CD4-positive, alpha-beta T cell treated with Interleukin-17A for 1 hour (primary cell): ENCODE results near the gene TECPR2.
"Not testable (repeated sequence)": the region's sequence is repeated elsewhere in the genome, so short reads cannot be mapped to it uniquely, and the experiment has no call there.

Source experiments
- DNase-seq: peaks from one replicate; pipeline ENCODE4 v3.0.0-alpha.2; 2020

TECPR2 gene

DNA sequence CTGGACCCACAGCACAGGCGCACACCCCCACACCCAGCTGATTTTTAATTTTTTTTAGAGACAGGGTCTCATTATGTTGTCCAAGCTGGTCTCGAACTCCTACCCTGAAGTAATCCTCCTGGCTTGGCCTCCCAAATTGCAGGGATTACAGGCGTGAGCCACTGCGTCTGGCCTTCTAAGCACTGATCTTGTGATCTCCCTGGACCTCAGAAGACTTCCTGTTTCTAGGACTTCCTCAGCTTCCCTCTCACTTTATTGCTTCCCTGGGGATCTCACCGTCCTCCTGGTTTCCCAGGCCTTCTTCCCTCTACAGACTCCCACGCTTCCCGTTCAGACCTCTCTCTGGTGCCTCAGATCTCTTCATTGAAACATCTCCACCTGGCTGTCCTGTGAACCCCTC lies 29.4 kb upstream of the TECPR2 start:
- no peak for DNase-seq

DNA sequence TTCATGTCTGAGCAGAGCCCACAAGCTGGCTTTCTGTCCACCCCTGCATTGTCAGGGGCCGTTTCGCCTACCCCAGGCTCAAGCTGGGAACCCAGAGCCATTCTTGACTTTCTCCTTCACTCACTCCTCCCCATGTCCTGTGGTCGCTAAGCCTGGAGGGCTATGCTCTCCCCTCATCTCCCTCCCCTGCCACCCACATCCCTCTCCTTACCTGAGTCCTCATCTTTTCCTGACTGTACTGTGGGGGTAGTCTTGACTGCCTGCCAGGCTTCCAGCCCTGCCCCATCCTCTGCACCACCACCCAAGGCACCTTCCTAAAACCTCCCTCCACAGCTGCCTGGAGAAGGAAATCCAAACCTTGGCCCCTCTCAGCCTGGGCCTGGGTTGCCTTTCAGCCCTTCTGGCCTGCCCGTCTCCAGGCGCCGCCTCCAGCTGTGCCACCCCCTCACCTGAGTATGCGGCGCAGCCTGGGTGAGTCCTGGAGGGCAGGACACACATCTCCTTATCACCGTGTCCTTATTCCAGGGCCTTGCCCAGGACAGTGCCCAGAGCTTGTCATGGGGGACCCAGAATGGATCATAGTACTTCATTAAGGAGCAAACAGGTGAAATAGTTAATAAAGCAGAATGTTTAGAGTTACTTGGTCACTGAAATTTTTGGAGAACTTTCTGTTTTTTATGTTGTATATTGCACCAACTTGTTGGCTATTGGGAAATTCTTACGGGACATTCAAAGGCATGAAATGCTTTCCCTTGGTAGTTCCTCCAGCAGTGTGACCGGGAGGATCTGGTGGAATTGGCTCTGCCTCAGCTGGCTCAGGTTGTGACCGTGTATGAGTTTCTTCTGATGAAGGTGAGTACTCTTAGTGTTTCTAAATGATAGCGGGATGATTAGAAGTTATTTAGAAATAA lies 28.7 kb upstream of the TECPR2 start:
- no peak for DNase-seq

DNA sequence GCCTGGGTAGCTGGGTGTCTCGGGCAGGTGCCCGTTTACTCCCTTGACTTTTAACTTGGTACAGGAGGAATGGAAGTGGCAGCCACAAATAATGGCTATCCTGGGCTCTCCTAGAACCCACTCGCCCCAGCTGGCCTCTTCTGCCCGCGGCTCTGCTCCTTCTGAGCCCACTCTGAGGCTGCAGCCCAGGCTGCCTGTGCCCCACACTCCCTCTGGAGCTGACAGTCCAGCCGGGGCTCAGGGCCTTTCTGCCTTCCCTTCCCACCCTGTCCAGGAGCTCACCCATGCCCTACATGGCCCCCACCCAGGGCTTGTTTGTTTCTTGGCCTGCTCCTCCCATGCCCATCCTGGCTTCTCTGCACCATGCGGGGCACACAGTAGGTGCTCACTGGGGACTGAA lies 27.6 kb upstream of the TECPR2 start:
- DNase-seq: no peak

DNA sequence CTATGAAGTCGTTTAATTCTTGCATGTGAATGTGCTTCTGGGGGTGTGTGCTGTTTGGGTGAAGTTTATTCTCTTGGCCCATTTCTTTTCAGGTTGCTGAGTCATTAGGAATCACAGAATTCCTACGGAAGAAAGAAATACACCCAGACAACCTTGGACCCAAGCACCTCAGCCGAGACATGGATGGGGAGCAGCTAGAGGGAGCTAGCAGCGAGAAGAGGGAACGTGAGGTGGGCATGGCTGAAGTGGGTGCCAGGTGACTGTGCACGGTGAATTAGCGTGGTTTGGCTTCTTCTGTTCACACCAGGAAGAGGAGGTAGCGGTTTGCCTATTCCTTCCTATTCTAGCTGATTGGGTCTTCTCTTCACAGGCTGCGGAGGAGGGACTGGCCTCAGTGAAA lies 24.0 kb upstream of the TECPR2 start:
- DNase-seq: no peak

DNA sequence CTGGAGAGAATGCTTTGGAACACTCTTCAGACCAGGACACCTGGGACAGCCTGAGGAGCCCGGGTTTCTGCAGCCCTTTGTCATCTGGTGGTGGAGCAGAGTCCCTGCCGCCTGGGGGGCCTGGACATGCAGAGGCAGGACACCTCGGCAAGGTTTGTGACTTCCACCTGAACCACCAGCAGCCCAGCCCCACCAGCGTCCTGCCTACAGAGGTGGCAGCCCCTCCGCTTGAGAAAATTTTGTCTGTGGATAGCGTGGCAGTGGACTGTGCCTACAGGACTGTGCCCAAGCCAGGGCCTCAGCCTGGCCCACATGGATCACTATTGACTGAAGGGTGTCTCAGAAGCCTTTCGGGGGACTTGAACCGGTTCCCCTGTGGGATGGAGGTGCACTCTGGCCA lies 21.2 kb upstream of the TECPR2 start:
- no peak for DNase-seq

DNA sequence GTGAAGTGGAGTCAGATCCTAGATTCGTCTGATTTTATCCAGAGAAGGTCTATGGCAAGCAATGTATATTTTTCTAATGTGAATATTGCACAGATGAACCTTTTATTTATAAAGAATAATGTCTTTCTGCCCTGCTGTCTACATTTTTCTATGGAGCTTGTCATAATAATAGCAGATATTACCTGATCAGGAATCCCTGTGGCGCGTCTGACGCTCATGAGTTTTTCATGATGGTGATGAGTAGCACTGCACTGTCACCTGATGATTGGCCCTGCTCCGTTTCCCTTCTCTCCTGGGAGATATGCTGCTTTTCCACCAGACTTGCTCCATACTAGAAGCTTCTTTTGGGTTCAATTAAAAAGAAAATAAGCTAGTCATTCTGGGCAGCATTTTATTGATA lies 20.5 kb upstream of the TECPR2 start:
- DNase-seq: no peak

DNA sequence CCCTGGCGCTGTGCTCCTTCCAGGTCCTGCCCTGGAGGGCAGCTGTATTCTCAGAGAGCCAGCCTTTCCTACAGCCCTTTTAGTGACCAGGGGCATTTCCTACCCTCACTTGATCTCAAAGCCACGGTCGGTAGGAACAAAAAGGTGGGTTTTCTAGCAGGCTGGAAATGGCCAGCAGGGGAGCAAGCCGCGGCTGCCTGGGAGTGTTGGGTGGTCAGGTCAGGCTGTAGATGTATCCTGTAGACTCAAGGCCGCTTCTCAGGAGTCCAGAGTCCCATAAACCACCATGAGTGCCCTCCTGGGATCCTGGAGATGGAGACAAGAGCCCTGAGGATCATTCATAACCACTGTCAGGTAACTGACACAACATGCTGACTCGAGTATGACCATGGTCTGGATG lies 18.7 kb upstream of the TECPR2 start:
- DNase-seq: no peak

DNA sequence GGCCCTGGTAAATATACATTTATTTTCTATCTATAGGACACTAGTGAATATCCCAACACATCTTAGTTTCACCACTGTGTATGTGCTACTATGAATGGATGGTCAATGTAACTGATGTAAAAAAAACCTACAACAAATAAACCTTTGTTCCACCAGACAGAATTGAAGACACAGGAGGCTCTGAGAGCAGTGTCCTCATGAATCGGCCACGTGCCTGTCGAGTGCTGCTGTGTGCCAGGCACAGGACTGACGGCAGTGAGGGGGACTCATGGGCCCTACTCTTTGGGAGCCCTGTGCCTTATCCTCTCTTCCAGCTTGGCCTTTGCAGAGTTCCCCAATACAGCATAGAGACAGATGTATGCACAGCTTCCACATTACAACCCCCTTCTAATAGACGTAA lies 18.3 kb upstream of the TECPR2 start:
- no peak for DNase-seq

DNA sequence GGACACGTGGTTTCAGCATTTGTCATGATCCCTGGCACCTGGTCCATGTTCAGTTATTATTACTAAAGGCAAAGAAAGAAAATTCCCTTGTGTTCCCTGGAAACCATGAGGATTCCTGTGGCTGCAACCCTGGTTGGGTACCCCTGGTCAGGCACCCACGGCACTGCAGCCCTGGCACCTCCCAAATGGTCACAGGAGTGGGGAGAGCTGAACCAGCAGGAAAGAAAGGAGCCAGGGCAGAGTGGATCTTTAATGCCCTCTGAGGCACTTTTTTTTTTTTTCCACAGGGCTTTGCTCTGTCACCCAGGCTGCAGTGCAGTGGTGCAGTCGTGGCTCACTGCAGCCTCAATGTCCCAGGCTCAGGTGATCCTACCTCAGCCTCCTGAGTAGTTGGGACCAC lies 17.5 kb upstream of the TECPR2 start:
- DNase-seq: no peak

DNA sequence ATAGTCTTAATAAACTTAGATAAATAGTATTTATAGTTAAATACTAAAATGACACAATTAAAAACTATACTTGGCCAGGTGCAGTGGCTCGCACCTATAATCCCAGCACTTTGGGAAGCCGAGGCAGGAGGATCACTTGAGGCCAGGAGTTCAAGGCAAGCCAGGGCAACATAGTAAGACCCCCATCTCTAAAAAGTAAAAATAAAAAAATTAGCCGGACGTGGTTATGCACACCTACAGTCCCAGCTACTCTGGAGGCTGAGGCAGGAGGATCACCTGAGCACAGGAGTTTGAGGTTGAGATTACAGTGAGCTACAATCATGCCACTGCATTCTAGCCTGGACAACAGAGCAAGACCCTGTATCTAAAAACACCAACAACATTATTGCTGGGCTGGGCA lies 16.1 kb upstream of the TECPR2 start:
- no peak for DNase-seq

DNA sequence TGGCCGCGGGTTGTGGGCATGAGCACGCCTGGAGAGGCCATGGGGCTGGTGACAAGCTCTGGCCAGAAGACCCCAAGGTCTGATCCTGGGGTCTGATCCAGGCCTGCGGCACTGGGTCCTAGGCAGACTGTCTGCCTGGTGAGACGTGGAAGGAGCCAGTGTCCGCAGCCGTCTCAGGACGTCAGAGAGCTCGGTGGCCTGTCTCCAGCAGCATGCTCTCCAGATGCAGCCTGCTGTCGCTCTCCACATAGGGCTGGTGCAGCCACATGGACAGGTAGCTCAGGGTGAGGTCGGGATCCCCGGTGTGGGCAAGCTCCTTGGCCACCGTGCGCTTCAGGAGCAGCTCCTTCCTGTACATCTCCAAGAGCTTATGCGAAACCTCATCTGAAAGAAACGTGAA lies 14.4 kb upstream of the TECPR2 start:
- no peak for DNase-seq

DNA sequence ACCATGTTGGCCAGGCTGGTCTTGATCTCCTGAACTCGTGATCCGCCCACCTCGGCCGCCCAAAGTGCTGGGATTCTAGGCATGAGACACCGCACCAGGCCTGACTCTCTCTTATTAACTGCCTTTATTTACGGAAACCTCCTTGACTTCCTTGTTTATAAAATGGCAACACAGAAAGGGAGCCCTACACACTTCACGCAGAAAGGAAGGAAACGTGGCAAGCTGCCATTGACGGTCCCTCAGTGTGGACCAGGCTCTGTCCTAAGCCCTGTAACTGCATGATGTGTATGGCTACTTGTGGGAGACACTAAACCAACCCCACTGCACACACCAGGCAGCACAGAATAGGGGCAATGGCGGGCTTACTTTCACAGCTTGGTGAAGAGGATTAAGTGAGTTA lies 11.7 kb upstream of the TECPR2 start:
- no peak for DNase-seq

DNA sequence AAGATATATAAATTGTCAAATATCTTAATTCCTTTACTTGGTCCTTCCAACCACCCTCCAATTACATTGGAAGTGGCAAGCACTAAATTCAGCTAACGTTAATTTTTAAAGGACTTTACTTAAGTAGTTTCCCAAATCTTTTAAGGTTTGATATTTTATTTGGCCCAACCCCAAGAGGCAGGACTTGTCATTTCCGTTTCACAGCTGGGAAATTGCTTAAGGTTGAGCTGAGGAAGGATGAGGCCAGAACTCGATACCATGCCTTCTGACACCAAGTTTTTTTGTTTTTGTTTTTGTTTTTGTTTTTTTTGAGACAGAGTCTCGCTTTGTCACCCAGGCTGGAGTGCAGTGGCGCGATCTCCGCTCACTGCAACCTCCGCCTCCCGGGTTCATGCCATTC lies 11.1 kb upstream of the TECPR2 start:
- not testable (repeated sequence) for DNase-seq

DNA sequence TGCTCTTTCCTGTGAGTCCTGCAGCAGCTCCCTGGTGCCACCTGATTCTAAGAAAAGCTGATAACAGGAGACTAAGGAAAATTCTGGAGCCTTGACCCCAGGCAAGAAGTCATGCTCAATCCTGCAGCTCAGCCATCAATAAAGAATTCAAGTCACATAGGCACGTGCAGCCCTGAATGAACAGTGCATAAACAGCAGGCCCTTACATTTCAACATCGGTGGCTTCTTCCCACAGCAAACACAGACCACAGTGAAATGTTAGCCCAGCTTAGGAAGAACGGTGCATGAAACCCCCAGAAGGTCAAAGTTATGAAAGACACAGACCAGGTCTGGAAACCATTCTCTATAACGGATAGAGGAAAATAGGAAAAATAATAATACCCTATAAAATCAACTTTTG lies 10.5 kb upstream of the TECPR2 start:
- DNase-seq: no peak

DNA sequence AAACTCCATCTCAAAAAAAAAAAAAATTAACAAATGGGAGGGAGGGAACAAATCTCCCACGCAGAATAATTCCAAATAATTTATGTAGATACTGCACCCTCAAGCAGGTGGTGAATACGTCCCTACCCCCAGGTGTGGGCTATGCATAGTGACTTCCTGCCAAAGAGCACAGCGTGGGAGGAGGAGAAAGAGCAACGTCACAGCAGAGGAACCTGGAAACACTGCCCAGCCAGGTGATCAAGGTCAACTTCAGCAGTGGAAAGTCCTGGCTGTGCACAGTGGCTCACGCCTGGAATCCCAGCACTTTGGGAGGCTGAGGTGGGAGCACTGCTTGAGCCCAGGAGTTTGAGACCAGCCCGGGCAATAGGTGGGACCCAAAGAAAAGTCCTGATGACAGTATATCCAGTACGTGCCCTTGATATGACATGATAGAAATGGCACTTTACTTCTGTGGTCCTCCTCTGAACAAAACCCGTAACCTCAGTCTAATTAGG lies 9.6 kb upstream of the TECPR2 start:
- no peak for DNase-seq

DNA sequence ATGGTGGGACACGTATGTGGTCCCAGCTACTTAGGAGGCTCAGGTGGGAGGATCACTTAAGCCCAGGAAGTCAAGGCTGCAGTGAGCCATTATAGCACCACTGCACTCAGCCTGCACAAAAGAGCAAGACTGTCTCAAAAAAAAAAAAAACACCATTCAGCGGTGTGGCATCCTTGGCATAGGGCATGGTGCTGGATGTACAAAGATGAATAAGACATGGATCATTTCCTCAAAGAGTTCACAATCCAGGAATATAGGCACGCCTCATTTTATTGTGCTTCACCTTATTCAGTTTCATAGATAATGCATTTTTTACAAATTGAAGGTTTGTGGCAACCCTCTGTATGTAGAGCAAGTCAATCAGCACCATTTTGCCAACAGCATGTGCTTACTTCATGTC lies 6.5 kb upstream of the TECPR2 start:
- DNase-seq: no peak

DNA sequence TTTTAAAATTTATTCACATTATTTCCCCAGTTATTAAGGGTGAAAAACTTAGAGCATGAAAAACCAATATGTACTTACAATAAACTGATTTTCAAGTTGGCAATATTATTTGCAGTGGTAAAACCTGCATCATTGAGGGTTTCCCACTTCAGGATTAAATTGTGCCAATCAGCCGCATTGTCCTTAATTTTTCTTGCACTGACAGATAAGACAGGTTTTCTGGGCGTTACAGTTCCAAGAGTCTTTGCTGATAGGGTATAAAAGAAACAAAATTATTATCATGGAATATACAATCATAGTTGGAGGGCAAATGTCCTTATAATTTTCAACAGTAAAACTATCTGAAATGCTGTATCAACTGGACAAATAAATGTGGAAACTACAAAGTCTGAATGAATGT lies 3.4 kb upstream of the TECPR2 start:
- no peak for DNase-seq

DNA sequence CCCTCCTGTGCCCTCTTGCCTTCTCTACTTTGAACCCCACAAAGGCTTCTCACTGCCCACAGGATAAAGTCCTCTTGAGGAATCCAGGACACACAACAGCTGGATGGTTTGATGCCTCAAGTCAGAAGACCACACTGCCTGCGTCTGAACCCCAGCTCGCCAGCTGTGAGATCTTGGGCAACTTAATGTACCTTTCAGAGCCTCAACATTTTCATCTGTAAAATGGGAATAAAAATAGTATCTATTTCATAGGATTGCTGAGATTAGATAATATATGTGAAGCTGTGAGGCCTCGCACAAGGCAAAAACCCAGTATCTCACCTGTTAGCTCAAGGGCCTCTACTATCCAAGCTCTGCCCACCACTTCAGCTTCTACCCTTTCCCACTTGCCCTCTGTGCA lies 2.4 kb upstream of the TECPR2 start:
- no peak for DNase-seq

DNA sequence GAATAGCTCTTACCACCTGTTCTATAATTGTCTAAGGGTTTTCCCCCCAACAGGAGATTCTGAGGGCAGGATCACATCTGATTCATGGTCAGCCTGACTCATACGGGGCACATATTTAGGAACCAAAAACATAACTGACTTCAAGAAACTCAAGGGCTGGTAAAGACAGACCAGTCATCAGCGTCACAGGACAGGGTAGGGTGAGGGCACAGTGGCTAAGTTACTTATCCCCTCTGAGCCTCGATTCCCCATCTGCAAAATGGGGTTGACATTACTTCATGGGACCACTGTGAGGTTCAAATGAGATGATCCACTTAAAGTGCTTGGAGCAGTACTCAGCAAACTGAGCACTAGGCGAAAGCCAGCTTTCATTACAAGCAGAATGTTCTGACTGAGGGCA lies 657 bp upstream of the TECPR2 start:
- DNase-seq: peak; percentile 33

DNA sequence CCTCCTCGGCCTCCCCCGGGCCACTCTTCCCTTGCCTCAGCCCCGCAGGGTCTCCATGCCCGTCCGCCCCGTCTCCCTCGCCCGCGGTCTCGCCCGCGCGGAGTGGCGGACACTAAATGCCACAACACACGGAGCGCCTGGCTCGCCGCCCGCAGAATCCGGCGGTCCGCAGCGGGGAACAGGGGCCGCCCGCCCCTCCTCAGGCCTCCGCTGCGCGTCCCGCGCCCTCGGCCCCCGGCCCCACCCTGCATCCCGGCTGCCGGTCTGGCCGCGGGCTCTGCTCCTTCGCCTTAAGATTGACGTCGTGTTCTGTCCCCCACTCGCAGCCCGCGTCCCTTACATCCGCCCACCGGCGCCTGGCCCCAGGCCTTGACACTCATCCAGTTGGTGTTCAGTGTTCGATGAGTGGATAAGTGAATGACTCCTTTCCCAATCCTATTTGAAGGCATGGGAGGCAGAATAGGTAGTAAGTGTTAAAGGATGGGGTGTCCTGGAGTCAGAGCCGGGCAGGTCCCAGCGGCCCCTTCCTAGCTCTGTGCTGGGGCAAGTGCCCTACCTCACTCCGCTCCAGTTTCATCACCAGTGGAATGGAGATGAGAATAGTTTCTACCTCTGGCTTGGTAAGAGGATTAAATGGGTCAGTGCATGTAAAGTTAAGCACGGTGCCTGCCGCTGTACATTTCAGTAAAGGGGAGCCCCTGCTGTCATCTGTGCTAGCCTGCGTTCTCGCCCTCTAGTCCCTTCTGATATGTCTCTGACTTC lies 622 bp downstream of the TECPR2 start:
- DNase-seq: peak; percentile 27

DNA sequence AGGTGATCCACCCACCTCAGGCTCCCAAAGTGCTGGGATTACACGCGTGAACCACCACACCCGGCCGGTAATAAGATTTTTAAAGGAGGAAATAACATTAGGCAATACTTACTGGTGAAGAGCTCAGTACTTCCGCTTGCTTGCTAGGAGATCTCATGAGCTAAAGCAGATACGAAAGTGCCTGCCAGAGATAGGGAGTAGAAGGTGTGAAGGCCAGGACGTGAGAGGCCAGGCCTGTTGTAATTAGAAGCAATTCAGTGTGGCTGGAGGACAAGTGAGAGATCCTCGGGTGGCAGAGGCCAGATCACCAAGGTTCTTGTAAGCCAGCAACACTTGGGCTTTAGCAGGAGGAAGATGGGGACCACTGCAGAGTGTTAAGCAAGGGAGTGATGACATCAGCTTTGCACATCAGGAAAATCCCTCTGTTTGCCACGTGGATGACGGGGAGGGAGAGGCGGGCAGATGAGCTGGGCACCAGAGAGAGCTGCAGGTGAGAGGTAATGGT lies 7.6 kb downstream of the TECPR2 start:
- DNase-seq: peak; percentile 20

DNA sequence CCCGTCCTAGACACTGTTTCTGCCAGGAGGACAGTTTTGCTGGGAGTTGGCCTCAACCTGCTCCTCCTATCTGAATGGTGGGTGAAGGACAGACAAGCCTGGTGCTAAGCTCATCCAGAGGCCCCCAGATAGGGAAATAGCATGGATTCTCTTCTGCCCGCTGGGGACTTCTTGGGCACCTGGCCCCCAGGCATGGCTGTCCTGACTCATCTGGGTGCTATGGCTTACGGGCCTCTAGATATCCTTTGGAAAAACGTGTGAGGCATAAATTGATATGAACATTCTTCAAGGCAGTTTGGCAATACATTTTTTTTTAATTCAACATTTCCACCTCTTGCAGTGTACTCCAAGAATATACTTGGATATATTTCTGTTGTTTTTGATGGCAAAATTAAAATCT lies 8.6 kb downstream of the TECPR2 start:
- DNase-seq: no peak

DNA sequence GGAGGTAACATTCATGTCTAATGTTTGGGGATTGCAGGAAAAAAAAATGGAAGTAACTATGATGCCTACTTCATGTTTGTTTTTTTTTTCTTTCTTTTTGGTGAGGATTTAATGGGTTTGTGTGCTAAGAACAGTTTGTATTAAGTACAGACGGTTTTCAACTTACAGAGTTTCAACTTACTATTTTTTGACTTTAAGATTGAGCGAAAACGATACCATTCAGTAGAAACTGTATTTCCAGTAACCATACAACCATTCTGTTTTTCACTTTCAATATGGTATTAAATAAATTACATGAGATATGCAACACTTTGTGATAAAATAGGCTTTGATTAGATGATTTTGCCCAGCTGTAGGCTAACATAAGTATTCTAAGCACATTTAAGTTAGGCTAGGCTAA lies 10.4 kb downstream of the TECPR2 start:
- DNase-seq: no peak

DNA sequence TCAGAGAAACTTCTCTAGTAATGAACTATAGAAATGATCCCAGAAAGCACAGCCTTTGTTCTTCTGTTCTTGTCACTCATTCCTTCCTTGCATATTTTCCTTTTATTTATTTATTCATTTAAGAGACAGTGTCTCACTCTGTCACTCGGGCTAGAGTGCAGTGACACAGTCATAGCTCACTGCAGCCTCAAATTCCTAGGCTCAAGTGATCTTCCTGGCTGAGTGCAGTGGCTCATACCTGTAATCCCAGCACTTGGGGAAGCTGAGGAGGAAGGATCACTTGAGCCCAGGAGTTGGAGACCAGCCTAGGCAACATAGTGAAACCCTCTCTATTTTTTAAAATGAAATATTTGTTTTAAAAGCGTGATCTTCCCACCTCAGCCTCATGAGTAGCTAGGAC lies 11.5 kb downstream of the TECPR2 start:
- DNase-seq: no peak
